Activated naive CD4-positive, alpha-beta T cell treated with Interleukin-2 at 50 U/mL for 16 hours (primary cell): ENCODE measurements around the gene TIMM8B.
"Not testable (repeated sequence)": the region's sequence is repeated elsewhere in the genome, so short reads cannot be mapped to it uniquely, and the experiment has no call there.

Experiments
- DNase-seq: peaks from one replicate; pipeline ENCODE4 v3.0.0-alpha.2; 2020

TIMM8B gene, protein sequence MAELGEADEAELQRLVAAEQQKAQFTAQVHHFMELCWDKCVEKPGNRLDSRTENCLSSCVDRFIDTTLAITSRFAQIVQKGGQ

DNA sequence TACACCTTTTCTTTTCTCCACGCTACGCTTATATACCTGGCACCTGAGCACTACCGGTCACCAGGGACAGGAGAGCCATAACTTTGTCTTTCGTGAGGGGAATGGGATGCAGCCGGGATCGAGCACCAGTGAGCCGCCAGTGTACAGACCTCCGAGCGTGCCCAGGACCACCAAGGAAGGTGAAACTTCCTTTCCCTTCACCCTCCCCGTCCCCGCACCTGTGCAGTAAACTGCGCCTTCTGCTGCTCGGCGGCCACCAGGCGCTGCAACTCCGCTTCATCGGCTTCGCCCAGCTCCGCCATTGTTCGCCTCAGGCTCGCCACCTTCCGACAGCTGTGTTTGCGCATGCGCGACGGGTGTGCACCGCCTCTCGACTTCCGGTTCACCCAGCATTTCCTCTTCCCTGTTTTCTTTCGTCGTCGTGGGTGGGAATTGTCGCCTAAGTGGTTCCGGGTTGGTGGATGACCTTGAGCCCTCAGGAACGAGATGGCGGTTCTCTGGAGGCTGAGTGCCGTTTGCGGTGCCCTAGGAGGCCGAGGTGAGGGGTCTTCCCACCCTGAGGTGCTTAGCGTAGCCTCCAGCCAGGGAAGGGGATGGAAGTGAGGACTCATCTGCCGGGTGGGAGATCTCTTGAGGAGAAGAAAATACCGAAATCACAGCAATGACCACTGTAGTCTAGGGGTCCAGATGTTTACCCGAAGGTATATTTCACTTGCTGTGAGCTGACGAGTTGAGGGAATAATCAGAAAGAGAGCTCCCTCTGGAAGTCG lies at the start of gene TIMM8B, which contains the start of gene SDHD:
Gene TIMM8B, minus strand, starts transcription at position 335 of the 770 bp plus-strand sequence. Its CDS starts 33 bp downstream, at position 302.
Gene SDHD, plus strand, starts transcription at position 452 of the 770 bp plus-strand sequence. Its CDS starts 35 bp downstream, at position 487.
- peak; percentile 95 for DNase-seq

DNA sequence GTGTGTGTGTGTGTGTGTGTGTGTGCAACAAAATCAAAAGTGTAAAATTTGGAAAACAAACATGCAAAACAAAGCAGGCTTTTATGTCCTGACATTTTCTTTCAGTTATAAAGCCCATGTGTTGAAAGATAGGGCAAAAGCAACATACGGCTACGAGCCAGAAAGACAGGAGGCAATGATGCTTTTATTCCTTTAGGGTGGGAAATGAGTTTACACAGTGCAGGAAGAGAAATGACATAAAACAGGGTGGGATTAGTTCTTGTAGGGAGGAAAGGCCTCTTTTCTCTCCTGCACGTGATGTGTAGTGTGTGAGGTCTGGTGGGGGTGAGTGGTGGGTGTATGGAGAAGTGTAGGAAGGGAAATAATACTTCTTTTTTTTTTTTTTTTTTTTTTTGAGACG lies 47.9 kb upstream of the TIMM8B start:
- no peak for DNase-seq

DNA sequence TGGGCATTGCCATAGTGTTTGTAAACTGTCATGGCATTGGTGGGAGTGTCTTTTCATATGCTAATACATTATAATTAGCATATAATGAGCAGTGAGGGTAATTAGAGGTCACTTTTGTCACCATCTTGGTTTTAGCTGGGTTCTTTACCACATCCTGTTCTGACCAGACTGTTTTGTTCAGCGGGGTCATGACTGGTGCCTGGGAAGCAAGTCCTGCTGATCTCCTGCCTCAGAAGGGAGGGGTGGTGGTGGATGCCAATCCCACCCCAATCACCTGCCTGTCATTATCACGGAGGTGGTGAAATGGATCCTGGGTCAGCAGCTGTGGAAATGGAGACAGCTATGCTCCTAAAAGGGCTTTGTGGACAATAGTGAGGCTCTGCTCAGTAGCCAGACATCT lies 46.2 kb upstream of the TIMM8B start:
- no peak for DNase-seq

DNA sequence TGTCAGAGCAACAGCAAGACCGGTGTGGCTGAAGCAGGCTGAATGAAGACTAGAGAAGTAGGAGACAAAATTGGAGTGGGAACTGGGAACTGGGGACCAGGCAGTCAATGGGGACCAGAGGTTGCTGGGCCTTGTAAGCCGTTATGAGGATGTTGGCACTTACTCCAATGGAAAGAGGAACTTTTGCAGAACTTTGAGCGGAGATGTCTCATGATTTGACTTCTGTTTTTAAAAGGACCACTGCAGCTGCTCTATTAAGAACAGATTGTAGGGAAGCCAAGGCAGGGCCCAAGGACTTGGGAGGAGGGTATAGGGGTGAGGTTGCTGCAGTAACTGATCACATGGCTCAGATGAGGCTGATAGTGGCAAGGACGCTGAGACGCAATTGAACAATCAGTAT lies 43.1 kb upstream of the TIMM8B start:
- no peak for DNase-seq

DNA sequence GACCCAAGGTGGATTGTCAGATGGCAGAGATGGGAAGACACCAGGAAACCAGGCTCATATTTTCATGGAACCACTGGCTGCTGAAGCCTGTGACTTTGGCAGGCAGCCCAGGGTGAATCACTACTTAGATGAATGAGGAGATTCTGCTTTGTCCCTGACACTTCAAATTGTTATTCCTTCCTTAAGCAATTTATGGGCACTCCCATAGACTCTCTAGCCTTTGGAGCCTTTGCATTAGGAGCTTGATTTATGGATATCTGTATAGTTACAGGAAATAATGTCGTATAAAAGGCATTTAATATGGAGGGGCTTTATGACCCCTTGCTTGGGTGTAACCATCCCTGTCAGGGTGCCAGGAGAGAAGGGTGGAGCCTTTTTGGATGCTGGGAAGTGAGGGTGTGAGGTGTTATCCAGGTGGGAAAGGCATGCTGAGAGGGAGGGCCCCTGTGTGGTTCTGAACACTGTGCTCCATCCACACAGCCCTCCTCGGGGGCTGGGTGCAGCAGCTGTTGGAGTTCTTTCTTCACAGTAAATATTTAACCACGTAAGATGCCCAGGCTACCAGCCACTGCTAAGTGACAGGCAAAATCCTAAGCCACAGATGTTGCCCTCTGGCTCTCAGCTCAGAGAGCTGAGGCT lies 42.0 kb upstream of the TIMM8B start:
- DNase-seq: no peak

DNA sequence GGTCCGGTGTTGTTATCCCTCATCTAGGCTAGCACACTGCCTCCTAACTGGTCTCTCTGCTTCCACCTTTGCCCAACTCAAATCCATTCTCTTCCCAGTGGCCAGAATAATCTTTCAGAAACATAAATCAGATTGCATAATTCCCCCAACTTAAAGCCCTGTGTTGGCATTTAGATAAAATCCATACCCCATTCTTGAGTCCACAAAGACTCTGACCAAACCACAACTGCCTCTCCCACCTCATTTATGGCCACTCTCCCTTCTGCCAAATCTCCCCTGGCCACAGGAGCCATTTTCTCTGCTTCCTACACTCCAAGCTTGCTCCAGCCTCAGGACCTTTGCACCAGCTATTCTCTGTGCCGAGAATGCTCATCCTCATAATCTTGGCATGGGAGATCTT lies 40.5 kb upstream of the TIMM8B start:
- no peak for DNase-seq

DNA sequence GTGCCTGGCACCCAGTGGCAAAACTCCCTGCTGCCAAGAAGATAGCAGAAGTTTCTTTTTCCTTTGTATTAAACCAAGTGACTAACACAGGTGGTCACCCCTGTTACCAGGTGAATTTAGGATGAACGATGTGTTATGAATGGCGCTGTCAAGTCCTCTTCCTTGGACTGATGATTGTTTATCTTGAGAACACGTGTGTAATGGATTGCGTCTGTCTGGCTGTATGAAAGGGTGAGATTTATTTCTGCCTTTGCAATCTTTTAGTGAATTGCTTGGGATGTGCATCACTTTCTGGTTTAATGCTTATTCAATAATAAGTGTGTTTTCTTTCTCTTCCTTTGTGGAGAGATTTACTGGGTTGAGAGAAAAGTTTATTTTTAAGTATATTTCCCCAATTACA lies 36.6 kb upstream of the TIMM8B start:
- DNase-seq: no peak

DNA sequence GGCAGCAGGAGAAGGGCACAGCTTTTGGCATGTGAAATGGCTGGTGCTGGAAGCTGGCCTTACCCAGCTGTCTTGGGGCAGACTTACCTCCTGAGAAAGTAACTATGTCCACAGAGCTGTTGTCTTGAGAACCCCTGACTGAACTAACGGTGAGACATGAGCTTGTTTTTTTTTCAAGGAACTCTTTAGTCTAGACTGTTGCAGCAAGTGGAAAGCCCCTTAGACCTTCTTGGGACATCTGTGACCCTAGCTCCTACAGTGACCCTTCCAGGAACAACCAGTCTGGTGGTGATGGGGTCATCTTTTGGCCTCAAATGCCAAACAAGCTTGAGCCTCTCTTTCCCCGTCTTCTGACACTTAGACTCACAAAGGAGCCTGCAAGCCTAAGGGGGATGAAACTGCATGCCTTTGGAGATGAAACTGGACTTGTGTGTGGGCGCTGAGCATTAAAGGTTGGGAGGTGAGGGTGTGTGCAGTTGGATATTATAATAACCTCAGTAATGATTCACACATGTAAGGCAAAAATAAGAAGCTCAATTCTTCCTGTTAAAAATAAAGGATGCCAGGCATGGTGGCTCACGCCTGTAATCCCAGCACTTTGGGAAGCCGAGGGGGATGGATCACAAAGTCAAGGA lies 35.5 kb upstream of the TIMM8B start:
- no peak for DNase-seq

DNA sequence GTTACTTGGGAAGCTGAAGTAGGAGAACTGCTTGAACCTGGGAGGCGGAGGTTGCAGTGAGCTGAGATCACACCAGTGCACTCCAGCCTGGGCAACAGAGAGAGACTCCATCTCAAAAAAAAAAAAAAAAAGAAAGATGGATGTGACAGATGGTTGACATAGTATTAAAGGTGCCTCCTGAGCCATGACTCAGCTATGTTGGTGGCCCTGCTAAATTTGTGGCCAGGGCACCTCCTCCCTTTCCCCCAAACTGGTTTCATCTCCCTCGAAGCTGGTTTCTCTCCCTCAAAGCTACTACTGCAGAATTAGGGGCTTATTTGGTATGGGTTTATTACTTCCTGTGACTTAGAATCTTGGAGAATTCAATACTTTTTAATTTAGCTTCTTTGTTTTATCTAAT lies 31.6 kb upstream of the TIMM8B start:
- no peak for DNase-seq

DNA sequence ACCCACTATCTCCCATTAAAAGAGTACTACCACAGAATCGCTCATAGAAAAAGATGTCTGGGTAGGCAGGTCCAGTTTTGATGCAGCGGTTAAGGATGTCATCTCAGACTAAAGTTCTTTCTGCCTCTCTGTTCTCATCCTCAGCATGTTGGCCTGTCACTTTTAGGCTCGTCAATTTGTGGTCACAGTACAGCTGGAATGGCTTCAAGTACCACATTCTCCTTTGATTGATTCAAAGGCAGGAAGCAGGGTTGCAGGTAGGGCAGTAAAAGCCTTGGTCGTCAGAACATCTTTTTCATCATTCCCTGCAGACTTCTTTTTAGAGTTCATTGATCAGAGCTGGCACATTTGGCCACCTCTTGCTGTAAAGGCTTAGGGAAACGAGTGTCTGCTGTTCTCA lies 28.8 kb upstream of the TIMM8B start:
- DNase-seq: no peak

DNA sequence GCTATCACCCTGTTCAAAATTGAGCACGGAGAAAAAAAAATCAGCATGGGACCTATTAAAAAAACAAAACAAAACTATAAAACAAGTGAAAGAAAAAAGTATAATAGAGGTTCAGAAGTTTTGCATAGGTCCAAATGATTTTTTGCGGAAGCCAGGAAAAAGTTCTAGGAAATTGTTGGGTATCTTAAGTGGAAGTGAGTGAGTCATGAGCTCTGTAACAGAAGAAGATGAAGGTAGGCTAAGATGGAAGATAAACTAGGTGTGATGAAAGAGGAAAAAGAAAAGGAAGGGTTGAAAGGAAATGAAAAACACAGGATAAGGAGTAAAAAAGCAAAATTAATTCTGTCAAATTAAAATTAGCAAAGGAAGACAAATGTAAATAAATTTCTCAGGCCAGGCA lies 27.9 kb upstream of the TIMM8B start:
- DNase-seq: no peak

DNA sequence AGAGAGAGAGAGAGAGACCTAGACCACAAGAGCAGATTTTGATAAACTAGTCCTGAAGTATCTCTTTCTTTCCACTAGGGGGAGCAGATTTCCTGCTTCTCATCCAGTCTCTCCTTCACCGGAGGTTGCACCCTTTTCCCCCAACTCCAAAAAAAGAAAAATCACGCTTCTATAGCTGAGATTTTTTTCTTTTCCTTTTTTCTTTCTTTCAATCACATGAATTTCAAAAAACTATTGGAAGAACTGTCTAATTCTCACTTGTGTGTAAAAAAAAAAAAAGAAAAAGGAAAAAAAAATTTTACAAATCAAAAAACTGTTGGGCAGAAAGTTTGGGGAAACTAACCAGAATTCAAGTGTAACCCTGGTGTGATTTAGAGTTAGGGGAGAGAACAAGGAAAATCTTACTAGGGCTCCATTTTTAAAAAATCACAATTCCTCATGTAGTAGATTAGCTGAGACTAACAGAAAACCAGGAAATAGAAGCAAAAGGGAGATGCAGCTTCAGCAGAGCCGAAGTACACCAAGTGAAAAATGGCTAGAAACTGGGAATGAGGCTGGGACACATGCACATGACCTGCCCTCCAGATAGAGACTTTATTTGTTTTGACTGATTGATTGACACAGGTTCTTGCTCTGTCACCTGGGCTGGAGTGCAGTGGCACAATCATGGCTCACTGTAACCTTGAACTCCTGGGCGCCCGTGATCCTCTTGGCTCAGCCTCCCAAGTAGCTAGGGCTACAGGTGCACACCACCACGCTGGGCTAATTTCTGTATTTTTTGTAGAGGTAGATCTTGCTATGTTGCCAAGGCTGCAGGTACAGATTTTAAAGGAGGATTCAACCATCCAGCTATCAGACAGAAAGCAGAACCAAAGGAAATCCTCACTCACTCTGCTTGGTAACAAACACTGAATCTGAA lies 27.2 kb upstream of the TIMM8B start:
- no peak for DNase-seq

DNA sequence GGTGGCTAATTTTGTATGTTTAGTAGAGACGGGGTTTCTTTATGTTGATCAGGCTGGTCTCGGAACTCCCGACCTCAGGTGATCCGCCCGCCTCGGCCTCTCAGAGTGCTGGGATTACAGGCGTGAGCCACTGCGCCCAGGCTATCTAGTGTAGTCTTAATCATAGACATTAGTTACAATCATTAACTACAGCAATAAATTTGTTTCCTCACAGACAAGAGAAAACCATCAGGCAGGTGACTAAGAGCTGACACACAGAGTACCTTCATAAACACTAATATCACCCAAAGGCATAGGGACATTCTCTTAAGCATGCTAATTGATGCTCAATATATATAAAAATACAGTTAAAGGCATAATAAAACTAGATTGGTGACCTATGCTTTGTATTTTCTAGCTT lies 19.5 kb upstream of the TIMM8B start:
- no peak for DNase-seq

DNA sequence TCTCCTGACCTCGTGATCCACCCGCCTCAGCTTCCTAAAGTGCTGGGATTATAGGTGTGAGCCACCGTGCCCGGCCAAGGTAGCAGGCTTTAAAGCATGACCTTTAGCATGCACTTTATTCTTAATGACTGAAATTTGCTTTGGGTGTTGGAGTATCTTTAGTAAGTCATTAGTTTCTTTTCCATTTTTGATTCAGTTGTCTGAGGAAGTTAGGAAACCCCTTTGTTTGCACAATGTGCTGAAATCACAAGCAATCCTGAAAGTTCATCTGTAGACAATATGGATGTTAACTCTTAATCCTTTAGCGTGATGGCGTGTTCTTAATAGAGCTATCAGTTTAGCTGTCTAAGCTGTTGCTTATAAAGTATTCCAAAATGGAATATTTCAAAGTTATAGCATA lies 16.9 kb upstream of the TIMM8B start:
- no peak for DNase-seq

DNA sequence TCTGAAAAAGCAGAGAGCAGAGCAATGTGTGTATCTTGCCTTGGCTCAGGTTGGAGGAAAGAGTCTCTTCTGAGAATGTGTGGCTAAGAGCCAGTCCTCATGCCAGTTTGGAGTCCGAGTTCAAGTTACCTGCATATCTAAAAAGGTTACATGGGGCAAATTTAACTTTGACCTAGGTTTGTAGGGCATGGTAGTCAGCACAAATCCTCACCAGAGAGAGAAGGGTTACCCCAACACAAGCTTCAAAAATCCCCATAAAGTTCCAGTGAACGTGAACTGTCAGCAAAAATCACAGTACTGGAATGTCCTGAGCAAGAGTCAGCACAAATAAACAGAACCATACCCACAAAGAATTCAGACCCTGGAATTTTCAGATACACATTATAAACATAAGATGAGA lies 13.9 kb upstream of the TIMM8B start:
- DNase-seq: no peak

DNA sequence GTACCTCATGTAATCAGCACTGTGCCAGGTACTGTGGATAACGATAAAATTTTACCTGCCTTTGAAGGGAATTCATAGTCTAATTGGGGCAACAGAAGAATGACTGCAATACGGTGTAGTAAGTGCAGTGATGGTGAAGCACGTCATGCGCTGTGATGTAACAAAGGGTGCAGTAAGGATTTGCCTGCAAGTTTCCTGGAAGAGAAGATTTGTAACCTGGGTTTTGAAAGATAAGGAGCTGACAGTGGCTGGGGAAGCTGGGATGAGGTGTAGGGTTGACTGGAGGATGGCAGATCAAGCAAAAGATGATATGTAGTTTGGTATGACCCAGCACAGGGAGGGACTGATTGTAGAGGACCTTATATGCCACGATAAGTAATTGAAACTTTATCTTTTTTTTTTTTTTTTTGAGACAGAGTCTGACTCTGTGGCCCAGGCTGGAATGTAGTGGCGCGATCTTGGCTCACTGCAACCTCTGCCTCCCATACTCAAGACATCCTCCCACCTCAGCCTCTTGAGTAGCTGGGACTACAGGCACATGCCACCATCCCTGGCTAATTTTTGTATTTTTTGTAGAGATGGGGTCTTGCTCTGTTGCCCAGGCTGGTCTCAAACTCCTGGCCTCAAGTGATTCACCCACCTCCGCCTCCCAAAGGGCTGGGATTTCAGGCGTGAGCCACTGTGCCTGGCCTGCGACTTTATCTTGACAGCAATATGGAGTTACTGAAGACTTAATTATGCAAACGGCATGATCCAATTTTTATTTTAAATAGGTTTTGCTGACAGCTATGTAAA lies 11.4 kb upstream of the TIMM8B start:
- DNase-seq: no peak

DNA sequence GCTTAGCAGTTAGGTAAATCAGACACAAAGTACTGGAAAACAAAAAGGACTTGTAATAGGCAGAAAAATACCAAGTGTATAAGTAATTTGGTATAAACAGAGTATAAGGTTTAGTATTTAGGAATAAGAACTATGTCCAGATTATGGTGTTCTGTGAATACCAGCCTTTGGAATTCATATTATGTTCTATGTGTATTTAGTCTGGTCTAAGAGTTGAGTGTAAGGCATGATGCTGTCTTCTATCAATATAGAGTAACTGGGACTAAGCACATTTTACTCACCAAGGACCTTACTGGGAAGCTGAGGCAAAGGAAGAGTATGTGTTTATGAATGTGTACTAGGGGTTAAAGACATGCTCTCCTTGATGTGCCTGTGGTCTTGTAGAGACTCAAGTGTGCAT lies 9.6 kb upstream of the TIMM8B start:
- DNase-seq: no peak

DNA sequence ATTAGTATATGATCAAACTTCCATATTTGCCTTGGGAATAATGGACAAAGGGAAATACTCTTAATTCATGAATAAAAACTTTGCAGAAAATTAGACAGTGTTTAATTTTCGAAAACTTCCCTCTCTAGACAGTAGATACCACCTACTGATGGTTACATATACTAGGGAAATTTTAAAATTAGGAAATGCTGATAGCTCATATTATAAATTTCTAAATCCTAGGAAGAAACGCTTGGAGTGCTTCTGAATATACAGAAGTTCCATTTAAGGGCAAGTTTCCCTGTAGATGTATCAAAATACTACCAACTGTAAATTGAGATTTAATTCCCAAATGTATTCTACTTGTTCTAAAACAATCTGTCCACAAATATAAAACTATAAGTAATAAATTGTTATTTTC lies 8.7 kb upstream of the TIMM8B start:
- not testable (repeated sequence) for DNase-seq

DNA sequence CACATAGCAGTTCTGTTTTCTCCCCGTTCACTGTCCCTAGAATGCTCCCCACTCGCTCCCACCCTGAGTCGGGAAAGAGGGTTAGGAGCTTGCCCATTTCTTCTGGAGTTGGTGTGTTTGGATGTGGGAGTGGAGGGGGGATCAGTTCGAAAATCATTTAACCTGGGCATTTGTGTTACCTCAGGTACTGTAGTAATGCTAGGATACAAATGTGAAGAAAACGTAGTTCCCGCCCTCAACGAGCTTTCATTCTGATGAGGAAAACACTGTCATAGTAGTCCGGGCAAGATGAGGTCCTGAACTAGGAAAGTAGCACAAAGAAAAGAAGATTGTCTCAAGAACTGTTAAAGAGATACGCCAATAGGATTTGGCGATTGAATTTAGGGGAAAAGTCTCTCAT lies 656 bp upstream of the TIMM8B start:
- DNase-seq: no peak

DNA sequence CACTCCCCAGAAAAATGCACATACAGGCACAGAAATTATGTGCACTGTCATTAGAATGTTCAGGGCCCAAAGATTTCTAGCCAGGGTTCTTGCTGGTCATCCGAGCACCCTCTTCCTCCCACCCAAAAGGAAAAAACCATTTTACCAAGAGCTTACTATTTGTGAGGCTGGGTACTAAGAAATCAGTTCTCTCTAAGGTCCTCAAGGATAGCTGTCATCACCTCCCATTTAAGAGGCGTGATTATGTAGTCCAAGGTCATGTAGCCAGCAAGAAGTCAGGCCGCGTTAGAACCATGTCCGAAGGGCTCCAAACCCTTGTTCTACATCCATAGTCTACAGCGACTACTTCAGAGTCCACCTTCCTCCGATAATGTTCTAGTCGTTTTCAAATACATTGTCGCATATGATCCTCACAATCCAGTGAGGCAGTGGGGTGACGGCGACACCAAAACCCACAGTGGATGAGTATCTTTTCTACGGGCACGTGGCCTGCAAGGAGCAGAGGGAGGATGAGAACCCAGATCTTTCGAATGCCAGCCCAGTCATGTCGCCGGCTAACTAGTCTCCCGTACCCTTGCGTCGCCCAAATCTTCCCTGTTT lies 634 bp downstream of the TIMM8B start:
- peak; percentile 49 for DNase-seq

DNA sequence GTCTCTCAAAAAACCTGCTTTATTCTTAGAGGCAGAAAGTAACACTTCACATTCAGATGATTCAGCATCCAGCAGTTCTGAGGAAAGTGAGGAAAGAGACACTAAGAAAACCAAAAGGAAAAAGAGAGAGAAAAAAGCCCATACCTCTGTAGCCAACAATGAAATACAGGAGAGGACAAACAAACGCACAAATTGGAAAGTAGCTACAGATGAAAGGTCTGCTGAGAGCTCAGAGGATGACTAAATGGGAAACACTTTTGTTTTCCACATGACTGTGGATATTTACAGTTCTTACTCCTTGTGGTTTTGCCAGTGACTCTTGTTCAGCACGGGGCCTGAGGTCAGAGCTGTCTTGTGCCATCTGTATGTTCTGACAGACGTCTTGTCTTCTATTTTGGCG lies 3.8 kb downstream of the TIMM8B start:
- DNase-seq: peak; percentile 20
